ENCODE measurements around the gene HTT-AS. TPM values are rescaled to one million over a fixed set of nuclear protein-coding genes. Genes with fewer than 3 reads are reported as not detected.
A peak's percentile ranks its signal among the peaks of the same experiment; 100 is the strongest.

Gene HTT-AS
- total and polyA plus RNA-seq, 4 donors: not detected

GRCh38 chr4:3034231-3034630, 40.1 kb downstream of the HTT-AS start:
- DNase-seq (no peak), ATAC-seq (ENCODE audit: low FRiP score) (no peak)
- Histone ChIP-seq H3K27ac (ENCODE audit: low read depth in 1 of 2, low read length in 2 of 2) (no peak overlapping the region), H3K36me3 (ENCODE audit: control insufficient read depth in 1 of 2, insufficient read depth in 2 of 2, low read length in 1 of 2) (no peaks in the 10 kb centered on the region), H3K27me3 (ENCODE audit: control insufficient read depth in 1 of 2, insufficient read depth in 2 of 2, low read length in 1 of 2) (no peaks in the 10 kb centered on the region), H3K4me3 (ENCODE audit: low read length in 2 of 2) (no peak overlapping the region), H3K9me3 (ENCODE audit: control insufficient read depth, low read length) (no peaks in the 10 kb centered on the region), H3K4me1 (ENCODE audit: control insufficient read depth in 1 of 2, insufficient read depth in 2 of 2, low read length in 2 of 2) (no peaks in the 10 kb centered on the region)
- 84 to 85% methylated on average over 8 of the region's 8 CpGs for WGBS, 2 donors
- intact Hi-C loops (cut with DNase I): loop anchor here in 1 of 2 donors (10.0 kb wide), 1 partner anchor 69 kb away; the partner anchor contains the start of genes GRK4 and NOP14

- Histone ChIP-seq H3K9me3 (ENCODE audit: control insufficient read depth, low read length) (no peaks in the 10 kb centered on the region), H3K36me3 (ENCODE audit: control insufficient read depth in 1 of 2, insufficient read depth in 2 of 2, low read length in 1 of 2) (no peaks in the 10 kb centered on the region), H3K4me1 (ENCODE audit: control insufficient read depth in 1 of 2, insufficient read depth in 2 of 2, low read length in 2 of 2) (no peaks in the 10 kb centered on the region), H3K27me3 (ENCODE audit: control insufficient read depth in 1 of 2, insufficient read depth in 2 of 2, low read length in 1 of 2) (no peaks in the 10 kb centered on the region), H3K4me3 (ENCODE audit: low read length in 2 of 2) (no peak overlapping the region), H3K27ac (ENCODE audit: low read depth in 1 of 2, low read length in 2 of 2) (no peak overlapping the region)
- ATAC-seq (ENCODE audit: low FRiP score): no peak
- 70% methylated on average over 12 of the region's 12 CpGs for WGBS, 2 donors
- peak in 1 of 2 donors; percentile 43 for DNase-seq
- intact Hi-C loops (cut with DNase I): loop anchor here in 1 of 2 donors (10.0 kb wide), 1 partner anchor 67 kb away; the partner anchor contains the start of genes GRK4 and NOP14
Measured at GRCh38 chr4:3031357-3032082, 42.8 kb downstream of the HTT-AS start.

GRCh38 chr4:3030566-3031356, 43.6 kb downstream of the HTT-AS start:
- DNase-seq: peak in 1 of 2 donors; percentile 36

GRCh38 chr4:3029464-3029863, 44.9 kb downstream of the HTT-AS start:
- ATAC-seq (ENCODE audit: low FRiP score): no peak
- 95 to 96% methylated on average over 9 of the region's 9 CpGs for WGBS, 2 donors
- no peak overlapping the region for H3K4me3 ChIP-seq (ENCODE audit: low read length in 2 of 2)
- H3K27me3 ChIP-seq (ENCODE audit: control insufficient read depth in 1 of 2, insufficient read depth in 2 of 2, low read length in 1 of 2): no peaks in the 10 kb centered on the region
- DNase-seq: peak in 1 of 2 donors; percentile 16
- no peaks in the 10 kb centered on the region for H3K4me1 ChIP-seq (ENCODE audit: control insufficient read depth in 1 of 2, insufficient read depth in 2 of 2, low read length in 2 of 2)
- H3K36me3 ChIP-seq (ENCODE audit: control insufficient read depth in 1 of 2, insufficient read depth in 2 of 2, low read length in 1 of 2): no peaks in the 10 kb centered on the region
- H3K27ac ChIP-seq (ENCODE audit: low read depth in 1 of 2, low read length in 2 of 2): no peak overlapping the region
- no peaks in the 10 kb centered on the region for H3K9me3 ChIP-seq (ENCODE audit: control insufficient read depth, low read length)
- intact Hi-C loops (cut with DNase I): no loop called here

More at GRCh38 chr4:3030566-3031356, 43.6 kb downstream of the HTT-AS start:
- no peak overlapping the region for H3K4me3 ChIP-seq (ENCODE audit: low read length in 2 of 2)
- intact Hi-C loops (cut with DNase I): loop anchor here in 1 of 2 donors (10.0 kb wide), 1 partner anchor 66 kb away; the partner anchor contains the start of genes GRK4 and NOP14
- no peak for ATAC-seq (ENCODE audit: low FRiP score)
- H3K9me3 ChIP-seq (ENCODE audit: control insufficient read depth, low read length): no peaks in the 10 kb centered on the region
- no peaks in the 10 kb centered on the region for H3K36me3 ChIP-seq (ENCODE audit: control insufficient read depth in 1 of 2, insufficient read depth in 2 of 2, low read length in 1 of 2)
- H3K4me1 ChIP-seq (ENCODE audit: control insufficient read depth in 1 of 2, insufficient read depth in 2 of 2, low read length in 2 of 2): no peaks in the 10 kb centered on the region
- WGBS, 2 donors: 88 to 90% methylated on average over 18 of the region's 18 CpGs
- no peak overlapping the region for H3K27ac ChIP-seq (ENCODE audit: low read depth in 1 of 2, low read length in 2 of 2)
- no peaks in the 10 kb centered on the region for H3K27me3 ChIP-seq (ENCODE audit: control insufficient read depth in 1 of 2, insufficient read depth in 2 of 2, low read length in 1 of 2)

GRCh38 chr4:3026540-3026939, 47.8 kb downstream of the HTT-AS start:
- no peaks in the 10 kb centered on the region for H3K36me3 ChIP-seq (ENCODE audit: control insufficient read depth in 1 of 2, insufficient read depth in 2 of 2, low read length in 1 of 2)
- ATAC-seq (ENCODE audit: low FRiP score) (no peak), DNase-seq (no peak)
- no peak overlapping the region for H3K4me3 ChIP-seq (ENCODE audit: low read length in 2 of 2)
- no peaks in the 10 kb centered on the region for H3K4me1 ChIP-seq (ENCODE audit: control insufficient read depth in 1 of 2, insufficient read depth in 2 of 2, low read length in 2 of 2)
- intact Hi-C loops (cut with DNase I): no loop called here
- no peak overlapping the region for H3K27ac ChIP-seq (ENCODE audit: low read depth in 1 of 2, low read length in 2 of 2)
- 93% methylated on average over 9 of the region's 9 CpGs for WGBS, 2 donors
- no peaks in the 10 kb centered on the region for H3K27me3 ChIP-seq (ENCODE audit: control insufficient read depth in 1 of 2, insufficient read depth in 2 of 2, low read length in 1 of 2)
- H3K9me3 ChIP-seq (ENCODE audit: control insufficient read depth, low read length): peaks cover 3% of the 10 kb centered on the region

GRCh38 chr4:3025881-3026280, 48.5 kb downstream of the HTT-AS start:
- WGBS, 2 donors: 94 to 96% methylated on average over 21 of the region's 21 CpGs
- Histone ChIP-seq H3K4me1 (ENCODE audit: control insufficient read depth in 1 of 2, insufficient read depth in 2 of 2, low read length in 2 of 2) (no peaks in the 10 kb centered on the region), H3K36me3 (ENCODE audit: control insufficient read depth in 1 of 2, insufficient read depth in 2 of 2, low read length in 1 of 2) (no peaks in the 10 kb centered on the region), H3K27ac (ENCODE audit: low read depth in 1 of 2, low read length in 2 of 2) (no peak overlapping the region), H3K4me3 (ENCODE audit: low read length in 2 of 2) (no peak overlapping the region), H3K9me3 (ENCODE audit: control insufficient read depth, low read length) (peaks cover 3% of the 10 kb centered on the region), H3K27me3 (ENCODE audit: control insufficient read depth in 1 of 2, insufficient read depth in 2 of 2, low read length in 1 of 2) (no peaks in the 10 kb centered on the region)
- DNase-seq: peak in 1 of 2 donors; percentile 18
- intact Hi-C loops (cut with DNase I): no loop called here
- no peak for ATAC-seq (ENCODE audit: low FRiP score)

- intact Hi-C loops (cut with DNase I): no loop called here
- no peaks in the 10 kb centered on the region for H3K27me3 ChIP-seq (ENCODE audit: control insufficient read depth in 1 of 2, insufficient read depth in 2 of 2, low read length in 1 of 2)
- DNase-seq: no peak
- peaks cover 3% of the 10 kb centered on the region for H3K9me3 ChIP-seq (ENCODE audit: control insufficient read depth, low read length)
- no peak for ATAC-seq (ENCODE audit: low FRiP score)
- H3K4me3 ChIP-seq (ENCODE audit: low read length in 2 of 2): no peak overlapping the region
- no peak overlapping the region for H3K27ac ChIP-seq (ENCODE audit: low read depth in 1 of 2, low read length in 2 of 2)
- H3K4me1 ChIP-seq (ENCODE audit: control insufficient read depth in 1 of 2, insufficient read depth in 2 of 2, low read length in 2 of 2): no peaks in the 10 kb centered on the region
- H3K36me3 ChIP-seq (ENCODE audit: control insufficient read depth in 1 of 2, insufficient read depth in 2 of 2, low read length in 1 of 2): no peaks in the 10 kb centered on the region
- 84 to 85% methylated on average over 3 of the region's 3 CpGs for WGBS, 2 donors
Measured at GRCh38 chr4:3022651-3023050, 51.7 kb downstream of the HTT-AS start.

GRCh38 chr4:3022112-3022511, 52.2 kb downstream of the HTT-AS start:
- 94 to 95% methylated on average over 8 of the region's 8 CpGs for WGBS, 2 donors
- H3K27ac ChIP-seq (ENCODE audit: low read depth in 1 of 2, low read length in 2 of 2): no peak overlapping the region
- ATAC-seq (ENCODE audit: low FRiP score) (no peak), DNase-seq (no peak)
- H3K27me3 ChIP-seq (ENCODE audit: control insufficient read depth in 1 of 2, insufficient read depth in 2 of 2, low read length in 1 of 2): no peaks in the 10 kb centered on the region
- H3K4me3 ChIP-seq (ENCODE audit: low read length in 2 of 2): no peak overlapping the region
- intact Hi-C loops (cut with DNase I): no loop called here
- H3K4me1 ChIP-seq (ENCODE audit: control insufficient read depth in 1 of 2, insufficient read depth in 2 of 2, low read length in 2 of 2): no peaks in the 10 kb centered on the region
- peaks cover 3% of the 10 kb centered on the region for H3K9me3 ChIP-seq (ENCODE audit: control insufficient read depth, low read length)
- H3K36me3 ChIP-seq (ENCODE audit: control insufficient read depth in 1 of 2, insufficient read depth in 2 of 2, low read length in 1 of 2): no peaks in the 10 kb centered on the region

Data from aorta (tissue), 5 donors.